GM12878 (cell line): ENCODE data around the gene DRC1.
"Not testable (repeated sequence)": the region's sequence is repeated elsewhere in the genome, so short reads cannot be mapped to it uniquely, and the experiment has no call there.

ENCODE experiments used
- CREB1 ChIP-seq: IDR thresholded peaks from 2 replicates; pipeline ENCODE4 v1.6.1; 2012; ENCODE audit warnings: low read depth, mild to moderate bottlenecking, inconsistent platforms
- E2F8 ChIP-seq: fragments of 450-650 bp; IDR thresholded peaks from 2 replicates; pipeline ENCODE4 v1.6.1; 2018; ENCODE audit warnings: mild to moderate bottlenecking, low read depth, moderate library complexity; ENCODE audit not compliant: partially characterized antibody
- EGR1 ChIP-seq, 2 experiments: IDR thresholded peaks; 1 replicate in 1 of 2; 2 replicates in 1 of 2; pipeline ENCODE4 v1.6.1; 2011 to 2012; ENCODE audit warnings: low read depth in 2 of 2, low read length in 2 of 2, borderline replicate concordance in 1 of 2, mild to moderate bottlenecking in 1 of 2, moderate library complexity in 1 of 2
- GATAD2B ChIP-seq: fragments of 450-650 bp; conservative IDR thresholded peaks from 2 replicates; pipeline ENCODE4 v1.6.1; 2017; ENCODE audit warnings: low read depth, mild to moderate bottlenecking, moderate library complexity
- IKZF1 ChIP-seq: fragments of 450-650 bp; conservative IDR thresholded peaks from 2 replicates; pipeline ENCODE4 v1.6.1; 2017; ENCODE audit warnings: antibody characterized with exemption, mild to moderate bottlenecking
- JUND ChIP-seq: IDR thresholded peaks from 2 replicates; pipeline ENCODE4 v1.6.1; 2012; ENCODE audit warnings: low read depth, mild to moderate bottlenecking, low read length, improper control_type of control experiment, moderate library complexity
- MEF2A ChIP-seq: IDR thresholded peaks from 2 replicates; pipeline ENCODE4 v1.6.1; 2011; ENCODE audit warnings: low read depth, mild to moderate bottlenecking, low read length, moderate library complexity; ENCODE audit not compliant: insufficient read depth
- SMC3 ChIP-seq: IDR thresholded peaks from 2 replicates; pipeline ENCODE4 v1.6.1; 2011; ENCODE audit warnings: low read length, improper control_type of control experiment, borderline replicate concordance
- SREBF1 ChIP-seq: IDR thresholded peaks from 2 replicates; pipeline ENCODE4 v1.6.1; 2012; ENCODE audit warnings: mild to moderate bottlenecking, low read length
- ZNF622 ChIP-seq: fragments of 450-650 bp; IDR thresholded peaks from 2 replicates; pipeline ENCODE4 v1.6.1; 2017; ENCODE audit warnings: mild to moderate bottlenecking, inconsistent platforms
- TF ChIP-seq, protein P1 (sequence below), 3 experiments: IDR thresholded peaks in 2 of 3; conservative IDR thresholded peaks in 1 of 3; 2 replicates each; pipeline ENCODE4 v1.5.1; 2011; ENCODE audit warnings: low read depth in 3 of 3, low read length in 3 of 3, mild to moderate bottlenecking in 3 of 3, control low read depth in 2 of 3, moderate library complexity in 2 of 3, inconsistent platforms in 1 of 3, mixed read lengths in 1 of 3; ENCODE audit not compliant: control insufficient read depth in 2 of 3, insufficient read depth in 1 of 3; ENCODE audit errors: extremely low read depth in 1 of 3
- TF ChIP-seq, protein P2 (sequence below): IDR thresholded peaks from 2 replicates; pipeline ENCODE4 v1.6.1; 2012; ENCODE audit warnings: mild to moderate bottlenecking, low read depth, low read length

DNA sequence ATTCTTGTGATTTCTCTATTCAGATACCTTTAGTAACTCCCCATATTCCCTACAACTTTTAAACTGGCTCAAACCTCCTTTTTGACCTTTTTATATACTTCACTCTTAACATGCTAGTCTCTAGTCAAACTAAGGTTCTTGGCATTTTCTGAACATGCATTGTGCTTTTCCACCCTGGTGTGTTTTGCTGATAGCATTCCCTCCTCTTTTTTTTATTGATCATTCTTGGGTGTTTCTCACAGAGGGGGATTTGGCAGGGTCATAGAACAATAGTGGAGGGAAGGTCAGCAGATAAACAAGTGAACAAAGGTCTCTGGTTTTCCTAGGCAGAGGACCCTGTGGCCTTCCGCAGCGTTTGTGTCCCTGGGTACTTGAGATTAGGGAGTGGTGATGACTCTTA is 32.1 kb upstream of the DRC1 start:
- TF ChIP-seq, protein P1, sequence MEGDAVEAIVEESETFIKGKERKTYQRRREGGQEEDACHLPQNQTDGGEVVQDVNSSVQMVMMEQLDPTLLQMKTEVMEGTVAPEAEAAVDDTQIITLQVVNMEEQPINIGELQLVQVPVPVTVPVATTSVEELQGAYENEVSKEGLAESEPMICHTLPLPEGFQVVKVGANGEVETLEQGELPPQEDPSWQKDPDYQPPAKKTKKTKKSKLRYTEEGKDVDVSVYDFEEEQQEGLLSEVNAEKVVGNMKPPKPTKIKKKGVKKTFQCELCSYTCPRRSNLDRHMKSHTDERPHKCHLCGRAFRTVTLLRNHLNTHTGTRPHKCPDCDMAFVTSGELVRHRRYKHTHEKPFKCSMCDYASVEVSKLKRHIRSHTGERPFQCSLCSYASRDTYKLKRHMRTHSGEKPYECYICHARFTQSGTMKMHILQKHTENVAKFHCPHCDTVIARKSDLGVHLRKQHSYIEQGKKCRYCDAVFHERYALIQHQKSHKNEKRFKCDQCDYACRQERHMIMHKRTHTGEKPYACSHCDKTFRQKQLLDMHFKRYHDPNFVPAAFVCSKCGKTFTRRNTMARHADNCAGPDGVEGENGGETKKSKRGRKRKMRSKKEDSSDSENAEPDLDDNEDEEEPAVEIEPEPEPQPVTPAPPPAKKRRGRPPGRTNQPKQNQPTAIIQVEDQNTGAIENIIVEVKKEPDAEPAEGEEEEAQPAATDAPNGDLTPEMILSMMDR (IDR thresholded peaks at IDR 0.05 in 2 of 3, conservative IDR thresholded peaks at IDR 0.05 in 1 of 3; ENCODE audit: control insufficient read depth in 2 of 3, extremely low read depth in 1 of 3, insufficient read depth in 1 of 3, low read depth in 3 of 3, low read length in 3 of 3): not testable (repeated sequence)
- not testable (repeated sequence) for TF ChIP-seq IKZF1; E2F8; JUND; EGR1 (IDR thresholded peaks at IDR 0.05; ENCODE audit: borderline replicate concordance in 1 of 2, low read depth in 2 of 2, low read length in 2 of 2); CREB1; MEF2A; SMC3; SREBF1; ZNF622; GATAD2B
- TF ChIP-seq, protein P2, sequence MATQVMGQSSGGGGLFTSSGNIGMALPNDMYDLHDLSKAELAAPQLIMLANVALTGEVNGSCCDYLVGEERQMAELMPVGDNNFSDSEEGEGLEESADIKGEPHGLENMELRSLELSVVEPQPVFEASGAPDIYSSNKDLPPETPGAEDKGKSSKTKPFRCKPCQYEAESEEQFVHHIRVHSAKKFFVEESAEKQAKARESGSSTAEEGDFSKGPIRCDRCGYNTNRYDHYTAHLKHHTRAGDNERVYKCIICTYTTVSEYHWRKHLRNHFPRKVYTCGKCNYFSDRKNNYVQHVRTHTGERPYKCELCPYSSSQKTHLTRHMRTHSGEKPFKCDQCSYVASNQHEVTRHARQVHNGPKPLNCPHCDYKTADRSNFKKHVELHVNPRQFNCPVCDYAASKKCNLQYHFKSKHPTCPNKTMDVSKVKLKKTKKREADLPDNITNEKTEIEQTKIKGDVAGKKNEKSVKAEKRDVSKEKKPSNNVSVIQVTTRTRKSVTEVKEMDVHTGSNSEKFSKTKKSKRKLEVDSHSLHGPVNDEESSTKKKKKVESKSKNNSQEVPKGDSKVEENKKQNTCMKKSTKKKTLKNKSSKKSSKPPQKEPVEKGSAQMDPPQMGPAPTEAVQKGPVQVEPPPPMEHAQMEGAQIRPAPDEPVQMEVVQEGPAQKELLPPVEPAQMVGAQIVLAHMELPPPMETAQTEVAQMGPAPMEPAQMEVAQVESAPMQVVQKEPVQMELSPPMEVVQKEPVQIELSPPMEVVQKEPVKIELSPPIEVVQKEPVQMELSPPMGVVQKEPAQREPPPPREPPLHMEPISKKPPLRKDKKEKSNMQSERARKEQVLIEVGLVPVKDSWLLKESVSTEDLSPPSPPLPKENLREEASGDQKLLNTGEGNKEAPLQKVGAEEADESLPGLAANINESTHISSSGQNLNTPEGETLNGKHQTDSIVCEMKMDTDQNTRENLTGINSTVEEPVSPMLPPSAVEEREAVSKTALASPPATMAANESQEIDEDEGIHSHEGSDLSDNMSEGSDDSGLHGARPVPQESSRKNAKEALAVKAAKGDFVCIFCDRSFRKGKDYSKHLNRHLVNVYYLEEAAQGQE: not testable (repeated sequence)
